Activated CD8-positive, alpha-beta T cell treated with anti-CD3 and anti-CD28 coated beads for 36 hours (primary cell): ENCODE measurements around the gene CLDN5. TPM values are rescaled to one million over a fixed set of nuclear protein-coding genes. Genes with fewer than 3 reads are reported as not detected.

ENCODE experiments used
- ATAC-seq: fragments of 200-7000 bp; cut with Tn5 transposase; one replicate; pipeline ENCODE4 v1.10.0; 2021; ENCODE audit warnings: mild to moderate bottlenecking, moderate library complexity
- CTCF ChIA-PET: fragments of 350-600 bp; sonication (Branson Sonifier 250); formaldehyde crosslinking; loops from one replicate; lab custom pipeline; 2021; ENCODE audit warnings: antibody characterized with exemption; lab: Charles Lee
- POLR2A ChIA-PET: fragments of 350-600 bp; sonication (Branson Sonifier 250); formaldehyde crosslinking; loops from one replicate; lab custom pipeline; 2021; ENCODE audit warnings: antibody characterized with exemption; lab: Charles Lee
- DNase-seq: peaks from one replicate; pipeline ENCODE4 v3.0.0-alpha.2; 2020
- H3K27ac Mint-ChIP-seq: one replicate; pipeline ENCODE4 v1.8.0; 2021; ENCODE audit warnings: mild to moderate bottlenecking, mixed read lengths
- H3K27me3 Mint-ChIP-seq: one replicate; pipeline ENCODE4 v1.8.0; 2021; ENCODE audit warnings: mixed read lengths
- H3K36me3 Mint-ChIP-seq: one replicate; pipeline ENCODE4 v1.8.0; 2021; ENCODE audit warnings: low read depth, mixed read lengths
- H3K4me1 Mint-ChIP-seq: one replicate; pipeline ENCODE4 v1.8.0; 2021; ENCODE audit warnings: low read depth, mixed read lengths
- H3K4me3 Mint-ChIP-seq: one replicate; pipeline ENCODE4 v1.8.0; 2021; ENCODE audit warnings: mild to moderate bottlenecking, moderate library complexity, mixed read lengths
- H3K9me3 Mint-ChIP-seq: one replicate; pipeline ENCODE4 v1.8.0; 2021; ENCODE audit warnings: mixed read lengths
- CTCF ChIP-seq: fragments of 200-600 bp; IDR thresholded peaks from one replicate; pipeline ENCODE4 v1.8.0; 2022; ENCODE audit warnings: antibody characterized with exemption, mild to moderate bottlenecking
- intact Hi-C: fragments of 100-400 bp; cut with micrococcal nuclease; formaldehyde crosslinking; loops from one replicate; pipeline ENCODE4 v1.10.0; 2022
- total RNA-seq, 2 experiments: library from RNA; stranded (reverse); gene quantifications; one replicate each; pipeline ENCODE4 v1.2.3, GENCODE V29; 2021

The CLDN5 gene
- total RNA-seq, 2 experiments from 2014 or later = not detected

- no peak overlapping the region for H3K4me3 Mint-ChIP-seq
- DNase-seq (no peak), ATAC-seq (no peak)
- TF ChIP-seq CTCF = no peak
- POLR2A ChIA-PET = interaction anchor here (1.1 kb wide), 1 partner anchor 194 kb away, joined by 3 read pairs; no protein-coding TSS in a partner anchor
- intact Hi-C loops = no loop called here
- no peaks in the 10 kb centered on the region for H3K27me3 Mint-ChIP-seq
- H3K4me1 Mint-ChIP-seq = no peaks in the 10 kb centered on the region
- no peak overlapping the region for H3K27ac Mint-ChIP-seq
- CTCF ChIA-PET = interaction anchor here (1.4 kb wide), 1 partner anchor 114 kb away, joined by 5 read pairs; no protein-coding TSS in a partner anchor
- peaks cover 69% of the 10 kb centered on the region for H3K36me3 Mint-ChIP-seq
- peaks cover 4% of the 10 kb centered on the region for H3K9me3 Mint-ChIP-seq
Measured at GRCh38 chr22:19515654-19516377, 8.4 kb downstream of the CLDN5 start.

GRCh38 chr22:19514831-19515565 is 9.2 kb downstream of the CLDN5 start:
- H3K4me3 Mint-ChIP-seq = no peak overlapping the region
- DNase-seq (no peak), ATAC-seq (no peak)
- POLR2A ChIA-PET = no interaction called here
- no peak overlapping the region for H3K27ac Mint-ChIP-seq
- H3K36me3 Mint-ChIP-seq = peaks cover 68% of the 10 kb centered on the region
- peaks cover 4% of the 10 kb centered on the region for H3K9me3 Mint-ChIP-seq
- TF ChIP-seq CTCF = no peak
- CTCF ChIA-PET = no interaction called here
- H3K4me1 Mint-ChIP-seq = no peaks in the 10 kb centered on the region
- intact Hi-C loops = no loop called here
- H3K27me3 Mint-ChIP-seq = no peaks in the 10 kb centered on the region

- DNase-seq (no peak), ATAC-seq (no peak)
- Mint-ChIP-seq H3K9me3 (peaks cover 4% of the 10 kb centered on the region), H3K27ac (no peak overlapping the region), H3K4me1 (no peaks in the 10 kb centered on the region), H3K36me3 (peaks cover 72% of the 10 kb centered on the region), H3K4me3 (no peak overlapping the region), H3K27me3 (no peaks in the 10 kb centered on the region)
- CTCF ChIA-PET = no interaction called here
- intact Hi-C loops = no loop called here
- POLR2A ChIA-PET = no interaction called here
- no peak for TF ChIP-seq CTCF
Measured at GRCh38 chr22:19513823-19514222, 10.4 kb downstream of the CLDN5 start.

GRCh38 chr22:19510919-19511341 is 13.3 kb downstream of the CLDN5 start:
- Mint-ChIP-seq H3K27me3 (no peaks in the 10 kb centered on the region), H3K36me3 (peaks cover 79% of the 10 kb centered on the region), H3K4me3 (no peak overlapping the region), H3K27ac (no peak overlapping the region), H3K4me1 (no peaks in the 10 kb centered on the region), H3K9me3 (peaks cover 4% of the 10 kb centered on the region)
- DNase-seq (no peak), ATAC-seq (no peak)
- ChIA-PET CTCF (no interaction called here), POLR2A (no interaction called here)
- intact Hi-C loops = no loop called here
- no peak for TF ChIP-seq CTCF

- Mint-ChIP-seq H3K4me3 (no peak overlapping the region), H3K9me3 (peaks cover 4% of the 10 kb centered on the region), H3K27ac (no peak overlapping the region), H3K4me1 (peaks cover 8% of the 10 kb centered on the region), H3K27me3 (no peaks in the 10 kb centered on the region), H3K36me3 (peaks cover 79% of the 10 kb centered on the region)
- CTCF ChIA-PET = no interaction called here
- intact Hi-C loops = no loop called here
- ATAC-seq = no peak
- no peak for DNase-seq
- no peak for TF ChIP-seq CTCF
- POLR2A ChIA-PET = interaction anchor here (0.8 to 1.3 kb wide), 2 partner anchors 10 to 11 kb away, joined by 3 read pairs; no protein-coding TSS in a partner anchor
Measured at GRCh38 chr22:19509923-19510322, 14.3 kb downstream of the CLDN5 start.
